NCI-H345 (cell line): Measurements from ENCODE around the gene NCAM2.

ENCODE experiments used
- DNase-seq: peaks from one replicate; lab custom pipeline; 2025; lab: John Stamatoyannopoulos, UW

Gene NCAM2

DNA sequence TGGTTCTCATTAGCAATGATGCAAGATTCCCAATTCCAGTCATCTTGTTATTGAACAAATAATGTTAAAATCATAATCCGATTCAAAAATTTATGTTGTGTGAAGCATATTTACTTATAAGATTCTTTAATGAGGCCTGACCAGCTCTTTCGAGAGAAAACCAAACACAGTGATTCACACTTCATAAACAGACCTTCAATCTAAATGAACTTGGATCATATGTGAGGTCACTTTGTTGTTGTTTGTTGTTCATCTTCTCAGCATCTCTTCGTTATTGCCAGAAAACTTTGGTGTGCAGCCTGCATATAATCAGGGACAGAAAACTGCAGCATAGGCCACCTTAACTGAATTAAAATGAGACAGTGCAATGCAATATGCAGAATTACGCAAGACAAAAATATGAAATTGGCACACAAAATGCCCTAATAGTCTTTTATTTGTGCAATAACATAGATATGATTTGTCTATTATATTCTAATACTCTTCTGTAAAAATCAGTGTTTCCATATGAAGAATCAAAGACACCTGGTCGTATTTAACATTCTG is 30.1 kb downstream of the NCAM2 start:
- no peak for DNase-seq

GRCh38 chr21:21029164-21029563 is 31.0 kb downstream of the NCAM2 start:
- no peak for DNase-seq

DNA sequence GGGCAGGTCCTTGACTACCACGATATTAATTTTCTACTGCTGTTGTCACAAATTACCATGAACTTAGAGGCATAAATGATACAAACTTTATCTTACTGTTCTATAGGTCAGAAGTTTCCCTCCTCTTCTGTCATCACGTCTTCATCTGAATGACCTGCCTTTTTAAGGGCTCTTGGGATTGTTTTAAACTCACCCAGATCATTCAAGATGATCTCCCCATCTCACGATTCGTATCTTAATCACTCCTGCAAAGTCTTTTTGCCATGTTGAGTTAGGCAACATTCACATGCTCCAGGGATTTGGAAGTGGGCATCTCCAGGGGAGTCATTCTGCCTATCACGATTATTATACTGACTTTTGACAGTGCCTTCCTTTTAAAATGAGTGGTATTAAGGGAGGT is 32.1 kb downstream of the NCAM2 start:
- DNase-seq = no peak

- no peak for DNase-seq
Observed at GRCh38 chr21:21034036-21034435, 35.8 kb downstream of the NCAM2 start.

DNA sequence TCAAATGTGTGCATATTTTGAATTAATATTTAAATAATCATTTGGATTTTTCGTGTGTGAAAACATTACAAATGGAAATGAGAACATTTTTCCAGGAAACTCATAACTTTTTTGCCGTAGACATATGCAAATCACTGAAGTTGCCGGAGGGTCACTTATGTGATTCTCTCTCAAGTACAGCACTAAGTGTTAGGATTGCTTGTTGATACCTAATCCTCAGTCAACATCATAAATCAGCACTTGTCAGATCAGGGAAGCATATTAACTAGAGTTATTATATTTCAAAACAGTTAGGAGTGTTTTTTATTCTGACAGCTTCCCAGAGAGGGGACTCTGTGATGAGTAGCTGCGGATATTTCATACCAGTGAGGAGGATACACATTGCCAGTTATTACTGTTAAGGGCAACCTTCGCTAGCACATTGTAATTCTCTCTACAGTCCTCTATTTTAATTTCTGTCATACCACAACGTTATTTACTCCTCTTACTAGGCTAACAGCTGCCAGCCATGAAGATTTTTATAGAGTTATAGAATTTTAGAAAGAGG is 41.5 kb downstream of the NCAM2 start:
- no peak for DNase-seq

DNA sequence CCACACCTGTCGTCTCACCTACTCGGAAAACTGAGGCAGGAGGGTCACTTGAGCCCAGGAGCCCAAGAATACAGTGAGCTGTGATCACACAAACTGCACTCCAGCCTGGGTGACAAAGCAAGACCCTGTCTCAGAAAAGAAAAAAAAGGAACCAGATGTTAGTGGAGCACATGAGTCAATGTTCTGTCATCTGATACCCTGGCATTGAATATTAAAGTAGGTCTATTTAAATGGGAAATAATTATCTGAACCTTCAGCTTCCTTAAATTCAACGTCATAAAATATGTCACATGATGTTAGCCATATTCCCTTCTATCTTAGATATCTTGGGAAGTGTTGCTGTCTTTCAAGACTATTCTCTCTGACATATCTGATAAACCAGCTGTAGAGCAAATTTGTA is 47.3 kb downstream of the NCAM2 start:
- DNase-seq = no peak

DNA sequence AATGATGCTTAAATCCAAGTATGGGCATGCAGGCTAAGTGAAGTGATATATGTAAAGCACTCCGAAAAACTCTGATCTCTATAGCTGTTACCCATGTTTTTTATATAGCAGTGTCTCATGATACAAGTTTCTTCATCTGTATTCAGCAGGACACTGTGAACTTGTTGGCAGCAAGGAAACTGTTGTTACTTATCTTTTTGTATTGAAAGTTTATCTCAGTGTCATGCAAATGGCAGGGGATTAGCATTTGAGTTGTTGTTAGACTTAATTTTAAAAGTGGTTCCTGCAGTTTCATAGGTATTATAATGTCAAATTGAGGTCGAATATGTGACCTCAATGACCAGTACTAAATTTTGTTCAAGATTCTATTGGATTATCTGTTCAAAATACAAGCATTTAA is 47.9 kb downstream of the NCAM2 start:
- DNase-seq = no peak

DNA sequence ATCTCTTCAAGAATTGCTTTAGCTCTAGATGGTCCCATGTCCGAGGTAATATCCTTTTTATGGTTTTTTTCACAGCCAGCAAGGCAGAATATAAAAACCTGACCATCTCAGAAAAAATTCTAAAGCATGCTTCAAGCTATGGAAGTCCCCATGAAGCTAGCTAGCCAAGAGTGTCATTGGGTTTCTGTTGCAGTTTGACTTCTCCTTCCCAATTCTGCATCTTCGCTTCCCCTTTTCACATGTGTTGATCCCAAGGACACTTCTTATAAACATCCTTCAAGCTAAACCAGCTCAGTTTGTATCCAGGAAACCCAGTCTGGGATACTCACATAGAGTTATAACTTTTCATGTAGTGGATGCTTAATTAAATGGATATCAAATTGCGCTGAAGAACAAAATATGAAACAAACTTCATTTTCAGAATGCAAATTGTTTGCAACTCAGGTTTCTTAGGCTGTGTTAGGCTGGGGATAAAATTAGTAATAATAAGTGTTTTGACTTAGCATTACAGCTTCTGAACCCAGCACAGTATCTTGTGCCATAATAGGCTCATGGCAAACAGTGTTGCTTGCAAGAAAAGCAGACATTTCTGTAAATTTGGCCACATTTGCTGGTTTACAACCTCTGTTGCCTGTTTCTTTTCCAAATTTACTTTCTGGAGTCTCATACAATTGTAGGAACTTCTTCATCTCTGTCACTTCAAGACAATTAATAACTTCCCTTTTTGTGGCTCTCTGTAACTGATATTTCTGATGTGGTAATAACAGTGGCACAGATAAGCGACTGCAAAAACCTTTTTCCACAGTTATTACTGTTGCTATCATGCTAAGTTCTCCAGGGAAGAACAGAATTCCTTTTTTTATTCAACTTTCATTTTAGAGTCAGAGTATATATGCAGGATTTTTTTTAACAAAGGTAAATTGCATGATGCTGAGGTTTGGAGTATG is 53.2 kb downstream of the NCAM2 start:
- DNase-seq = no peak

DNA sequence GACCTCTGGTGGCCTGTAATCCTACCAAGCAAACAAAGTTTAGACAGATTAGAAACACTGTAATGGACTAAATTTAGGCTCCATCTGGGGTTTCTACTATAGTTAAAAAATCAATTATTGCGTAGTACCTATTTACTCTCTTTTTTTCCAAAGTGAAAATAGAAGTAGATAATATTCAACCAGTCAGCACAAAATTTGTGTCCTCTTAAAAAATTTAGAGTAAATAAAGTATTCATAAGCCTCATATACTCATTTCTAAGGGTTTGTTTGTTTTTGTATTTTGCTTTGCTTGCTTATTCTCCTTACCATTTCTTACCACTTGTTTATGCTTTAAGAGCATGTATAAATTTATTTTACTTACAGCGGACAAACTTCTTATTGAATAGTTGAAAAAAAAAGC is 54.5 kb downstream of the NCAM2 start:
- no peak for DNase-seq

DNA sequence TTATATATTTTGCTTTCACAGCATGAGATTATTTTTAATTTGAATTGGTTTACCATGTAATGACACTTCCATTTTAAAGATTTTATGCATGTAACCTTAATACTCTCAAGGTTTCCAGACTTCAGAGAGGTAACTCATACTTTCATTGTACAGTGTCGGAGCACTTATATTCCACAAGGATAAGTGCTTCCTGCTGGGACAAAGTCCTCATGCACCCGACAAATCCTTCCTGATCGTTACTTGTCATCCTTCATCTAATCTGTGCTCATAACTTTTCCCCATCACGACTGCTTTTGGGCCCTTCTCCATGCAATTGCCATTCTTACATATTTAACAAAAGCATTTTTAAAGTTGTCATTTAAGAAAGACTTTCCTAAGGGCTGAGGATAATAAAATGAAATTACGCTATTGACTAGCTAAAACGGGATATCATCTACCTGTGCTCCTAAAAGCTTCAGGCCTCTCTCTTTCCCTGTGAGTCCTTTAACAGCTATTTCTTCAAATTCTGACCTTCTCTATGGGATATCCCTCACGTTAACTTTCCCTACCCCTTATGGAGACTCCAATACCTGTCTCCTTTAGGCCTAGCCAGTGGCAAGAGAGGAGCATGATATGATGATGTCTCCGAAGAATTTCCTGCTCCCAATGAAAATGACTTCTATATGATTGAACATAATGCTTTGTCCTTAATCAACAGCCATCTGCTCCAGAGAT is 59.3 kb downstream of the NCAM2 start:
- DNase-seq = no peak

DNA sequence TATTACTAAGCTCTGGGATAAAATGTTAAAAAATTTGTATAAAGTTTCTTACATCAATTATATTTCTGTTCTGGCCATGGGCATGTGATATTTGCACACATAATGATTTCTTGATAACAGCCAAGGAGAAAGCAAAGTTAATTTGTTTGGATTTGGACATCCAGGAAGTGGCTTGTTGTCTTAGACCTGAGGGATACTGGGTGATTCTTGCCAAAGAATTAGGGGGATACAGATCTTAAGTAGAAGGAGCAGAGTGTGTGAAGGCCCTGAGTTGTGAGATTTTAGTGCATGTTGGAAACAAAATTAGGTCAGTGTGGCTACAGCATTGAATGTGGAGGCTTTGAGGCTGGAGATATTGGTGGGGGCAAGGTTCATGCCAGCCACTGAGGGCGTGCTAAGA is 65.6 kb downstream of the NCAM2 start:
- no peak for DNase-seq

GRCh38 chr21:21064353-21064752 is 66.1 kb downstream of the NCAM2 start:
- DNase-seq = no peak

DNA sequence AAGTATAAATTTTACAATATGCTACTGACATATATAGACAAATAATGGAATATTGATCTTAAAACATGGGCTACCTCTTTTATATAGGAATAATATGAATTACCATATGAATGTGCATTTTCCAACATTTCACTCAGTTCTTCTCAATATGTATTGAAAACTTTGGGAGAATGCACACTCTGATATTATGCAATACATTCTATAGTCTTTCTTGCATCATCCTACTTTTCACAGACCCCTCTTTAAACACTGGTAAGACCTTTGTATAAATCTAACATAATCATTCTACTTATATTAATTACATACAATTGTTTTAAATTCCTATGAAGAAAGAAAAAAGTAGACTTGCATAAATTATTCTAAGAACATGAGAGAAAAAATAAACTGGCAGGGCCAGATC is 69.2 kb downstream of the NCAM2 start:
- no peak for DNase-seq

GRCh38 chr21:21074305-21074704 is 76.1 kb downstream of the NCAM2 start:
- DNase-seq = no peak

GRCh38 chr21:21076051-21076450 is 77.8 kb downstream of the NCAM2 start:
- DNase-seq = no peak

DNA sequence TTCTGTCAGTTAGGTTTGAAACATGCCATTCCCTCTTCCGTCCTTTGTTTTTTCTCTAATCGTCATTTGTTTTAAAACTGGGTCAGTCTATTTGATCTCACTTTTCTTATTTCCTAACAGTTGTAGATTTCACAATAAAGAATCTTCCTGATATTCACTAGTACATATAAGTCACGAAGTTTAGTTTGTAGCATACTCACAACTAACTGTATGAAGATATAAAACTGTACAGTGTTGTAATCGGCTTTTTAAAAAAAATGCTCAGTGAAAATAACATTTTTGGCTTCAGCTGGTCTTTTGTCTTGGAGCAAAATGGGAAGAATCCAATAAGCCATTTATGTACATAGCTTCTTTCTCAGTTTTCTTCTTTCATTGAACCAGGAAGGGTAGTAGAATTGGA is 78.3 kb downstream of the NCAM2 start:
- no peak for DNase-seq

GRCh38 chr21:21079646-21080045 is 81.4 kb downstream of the NCAM2 start:
- DNase-seq = no peak

DNA sequence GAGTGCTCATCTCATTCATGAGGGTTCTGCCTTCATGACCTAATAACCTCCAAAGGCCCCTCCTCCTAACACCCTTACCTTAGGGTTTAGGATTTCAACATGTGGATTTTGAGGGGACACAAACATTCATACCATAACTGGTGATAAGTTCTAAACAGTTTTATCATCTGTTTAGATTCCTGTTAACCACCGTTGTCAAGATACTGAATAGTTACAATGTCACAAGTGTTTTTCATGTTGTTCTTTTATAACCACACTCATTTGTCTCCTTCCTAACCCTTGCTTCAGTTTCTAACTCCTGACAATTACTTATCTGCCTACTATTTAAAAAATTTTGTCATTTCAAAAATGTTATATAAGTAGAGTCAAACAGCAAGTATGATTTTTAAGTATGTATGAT is 86.0 kb downstream of the NCAM2 start:
- no peak for DNase-seq

DNA sequence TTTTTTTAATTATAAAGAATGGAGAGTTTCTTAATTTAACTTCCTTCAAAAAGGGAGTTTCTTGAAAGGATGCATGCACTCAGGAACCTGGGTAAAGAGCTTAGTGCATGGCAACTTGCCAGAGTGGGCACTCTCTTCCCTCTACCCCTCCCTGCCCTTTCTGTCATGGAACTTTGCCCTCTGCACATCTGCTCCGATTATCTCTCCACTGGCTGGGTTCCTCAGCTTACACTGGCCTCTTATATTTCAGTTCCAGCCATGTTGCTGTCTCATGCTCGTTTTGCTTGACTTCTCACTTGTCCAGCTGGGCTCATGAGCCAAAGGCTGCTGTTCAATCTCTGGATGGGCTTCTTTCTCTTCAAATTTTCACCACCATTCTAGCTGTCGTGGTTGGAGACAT is 87.0 kb downstream of the NCAM2 start:
- no peak for DNase-seq

- no peak for DNase-seq
Observed at GRCh38 chr21:21096956-21097355, 98.7 kb downstream of the NCAM2 start.

DNA sequence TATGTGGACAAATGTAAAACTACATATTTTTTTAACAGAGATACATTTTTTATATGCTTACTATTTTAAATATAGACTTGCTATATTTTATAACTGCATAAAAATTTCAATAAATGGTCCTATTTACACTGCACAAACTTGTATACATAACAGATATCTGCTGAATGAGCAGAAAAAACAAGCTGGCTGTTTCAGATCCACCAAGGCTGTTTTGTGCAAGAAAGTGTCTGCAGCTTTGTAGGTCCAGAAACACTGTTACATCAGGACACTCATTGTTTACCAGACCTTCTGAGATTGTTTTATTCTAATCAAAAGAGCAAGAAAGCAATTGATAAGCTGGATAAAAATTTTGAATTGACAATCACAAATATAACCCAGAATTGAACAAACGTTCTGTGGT is 99.3 kb downstream of the NCAM2 start:
- DNase-seq = no peak

GRCh38 chr21:21101911-21102310 is 103.7 kb downstream of the NCAM2 start:
- DNase-seq = peak; percentile 26

GRCh38 chr21:21102896-21103295 is 104.7 kb downstream of the NCAM2 start:
- DNase-seq = no peak
